Activated CD8-positive, alpha-beta T cell treated with anti-CD3 and anti-CD28 coated beads, Interleukin-2, amount 10 ng/mL, durations not matched to agents 7 days and 5 days (primary cell): ENCODE measurements around the gene GALNT15. TPM values are rescaled to one million over a fixed set of nuclear protein-coding genes. Genes with fewer than 3 reads are reported as not detected.

Source experiments
- ATAC-seq: fragments of 150-1000 bp; cut with Tn5 transposase; one replicate; pipeline ENCODE4 v1.10.0; 2021; ENCODE audit warnings: moderate library complexity
- CTCF ChIA-PET: fragments of 350-600 bp; sonication (Branson Sonifier 250); formaldehyde crosslinking; loops from one replicate; lab custom pipeline; 2021; ENCODE audit warnings: antibody characterized with exemption; lab: Charles Lee
- POLR2A ChIA-PET: fragments of 350-600 bp; sonication (Branson Sonifier 250); formaldehyde crosslinking; loops from one replicate; lab custom pipeline; 2021; ENCODE audit warnings: antibody characterized with exemption; lab: Charles Lee
- DNase-seq: peaks from one replicate; pipeline ENCODE4 v3.0.0-alpha.2; 2020
- H3K27ac Mint-ChIP-seq: one replicate; pipeline ENCODE4 v1.8.0; 2021; ENCODE audit warnings: mild to moderate bottlenecking, mixed read lengths
- H3K27me3 Mint-ChIP-seq: one replicate; pipeline ENCODE4 v1.8.0; 2021; ENCODE audit warnings: low read depth, mixed read lengths
- H3K36me3 Mint-ChIP-seq: one replicate; pipeline ENCODE4 v1.8.0; 2021; ENCODE audit warnings: low read depth, mixed read lengths
- H3K4me1 Mint-ChIP-seq: one replicate; pipeline ENCODE4 v1.8.0; 2021; ENCODE audit warnings: low read depth, mixed read lengths
- H3K4me3 Mint-ChIP-seq: one replicate; pipeline ENCODE4 v1.8.0; 2021; ENCODE audit warnings: mild to moderate bottlenecking, mixed read lengths
- H3K9me3 Mint-ChIP-seq: one replicate; pipeline ENCODE4 v1.8.0; 2022; ENCODE audit warnings: mixed read lengths; ENCODE audit not compliant: insufficient read depth
- total RNA-seq, 2 experiments: library from RNA; stranded (reverse); gene quantifications; one replicate each; pipeline ENCODE4 v1.2.3, GENCODE V29; 2021

Gene GALNT15
- total RNA-seq, 2 experiments from 2014 or later, result not detected

DNA sequence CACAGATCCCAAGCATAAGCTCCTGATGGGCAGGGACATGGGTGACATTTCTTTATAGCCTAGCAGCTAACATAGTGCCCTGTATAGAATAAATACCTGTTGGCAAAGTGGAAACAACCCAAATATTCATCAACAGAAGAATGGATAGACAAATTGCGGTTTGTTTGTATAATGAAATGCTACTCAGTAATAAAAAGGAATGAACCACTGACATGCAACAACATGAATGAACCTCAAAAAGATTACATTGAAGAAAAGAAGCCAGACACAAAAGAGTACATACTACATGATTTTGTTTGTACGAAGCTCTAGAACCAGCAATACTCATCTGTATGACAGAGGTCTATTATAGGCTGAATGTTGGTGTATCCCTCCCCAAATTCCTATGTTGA, 33.6 kb upstream of the GALNT15 start:
- Mint-ChIP-seq H3K36me3 (no peaks in the 10 kb centered on the region), H3K4me3 (no peak overlapping the region), H3K9me3 (peaks cover 5% of the 10 kb centered on the region), H3K27ac (no peak overlapping the region), H3K27me3 (no peaks in the 10 kb centered on the region), H3K4me1 (no peaks in the 10 kb centered on the region)
- POLR2A ChIA-PET, result no interaction called here
- CTCF ChIA-PET, result interaction anchor here (1.4 kb wide), 1 partner anchor 37 kb away, joined by 3 read pairs; no protein-coding TSS in a partner anchor
- DNase-seq (no peak), ATAC-seq (no peak)

DNA sequence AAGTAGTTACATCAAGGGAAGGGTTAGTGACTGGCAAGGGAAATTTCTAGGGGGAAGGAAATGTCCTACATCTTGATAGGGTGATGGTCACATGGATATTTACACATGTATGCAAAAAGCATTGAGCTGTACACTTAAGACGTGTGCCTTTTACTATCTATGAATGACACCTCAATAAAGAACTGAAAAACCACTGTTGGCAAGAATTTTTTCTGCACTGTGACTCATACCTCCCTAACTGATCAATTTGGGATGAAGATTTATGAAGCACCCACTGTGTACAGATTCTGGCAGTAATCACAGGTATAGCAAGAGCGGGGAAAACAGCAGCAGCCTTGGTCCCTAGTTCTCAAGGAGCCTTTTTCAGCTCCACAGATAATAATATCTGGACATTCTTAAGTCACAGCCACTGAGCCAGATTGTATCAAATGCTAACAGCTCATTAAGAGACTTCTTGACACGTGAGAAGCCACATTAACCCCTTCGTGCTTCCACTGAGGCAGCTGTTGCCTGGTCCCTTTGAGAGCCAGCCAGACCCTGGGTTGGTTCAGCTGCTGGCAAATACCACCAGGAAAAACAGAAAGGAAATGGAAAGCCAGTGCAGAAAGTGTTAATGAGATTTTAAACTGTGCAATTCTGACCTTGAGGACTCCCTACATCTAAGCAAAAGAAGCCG, 32.0 kb upstream of the GALNT15 start:
- Mint-ChIP-seq H3K9me3 (peaks cover 5% of the 10 kb centered on the region), H3K27me3 (no peaks in the 10 kb centered on the region), H3K36me3 (no peaks in the 10 kb centered on the region), H3K27ac (no peak overlapping the region), H3K4me3 (no peak overlapping the region), H3K4me1 (no peaks in the 10 kb centered on the region)
- ChIA-PET CTCF (no interaction called here), POLR2A (no interaction called here)
- no peak for ATAC-seq
- DNase-seq, result no peak

DNA sequence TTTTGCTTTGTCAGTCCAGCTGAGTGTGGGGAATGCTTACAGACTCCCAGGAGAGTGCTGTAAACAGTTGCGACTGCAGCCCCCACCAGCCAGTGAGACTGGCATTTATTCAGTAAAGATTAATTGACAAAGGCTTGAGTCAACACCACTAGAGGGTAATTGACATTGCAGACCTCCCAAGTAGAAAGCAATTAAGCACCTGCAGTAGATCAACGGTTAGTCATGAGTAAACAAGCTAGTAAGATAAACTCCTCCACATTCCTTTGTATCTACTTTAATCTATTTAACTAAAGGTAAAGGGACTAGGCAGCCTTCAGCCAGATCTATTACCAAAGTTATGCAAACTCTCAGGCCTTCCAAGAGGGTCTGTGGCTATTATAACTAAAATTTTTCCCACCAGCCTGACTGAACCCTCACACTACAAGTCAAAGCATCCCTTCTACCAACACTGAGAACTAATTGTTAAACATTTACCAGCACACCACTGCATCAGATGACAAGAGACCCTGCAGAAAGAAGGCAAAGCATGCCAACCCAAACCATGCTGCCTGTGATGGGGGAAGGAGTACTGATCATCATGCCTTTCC, 30.5 kb upstream of the GALNT15 start:
- ATAC-seq (no peak), DNase-seq (no peak)
- POLR2A ChIA-PET, result no interaction called here
- H3K27ac Mint-ChIP-seq, result no peak overlapping the region
- no peak overlapping the region for H3K4me3 Mint-ChIP-seq
- H3K4me1 Mint-ChIP-seq, result no peaks in the 10 kb centered on the region
- CTCF ChIA-PET, result no interaction called here
- no peaks in the 10 kb centered on the region for H3K27me3 Mint-ChIP-seq
- no peaks in the 10 kb centered on the region for H3K36me3 Mint-ChIP-seq
- peaks cover 5% of the 10 kb centered on the region for H3K9me3 Mint-ChIP-seq

DNA sequence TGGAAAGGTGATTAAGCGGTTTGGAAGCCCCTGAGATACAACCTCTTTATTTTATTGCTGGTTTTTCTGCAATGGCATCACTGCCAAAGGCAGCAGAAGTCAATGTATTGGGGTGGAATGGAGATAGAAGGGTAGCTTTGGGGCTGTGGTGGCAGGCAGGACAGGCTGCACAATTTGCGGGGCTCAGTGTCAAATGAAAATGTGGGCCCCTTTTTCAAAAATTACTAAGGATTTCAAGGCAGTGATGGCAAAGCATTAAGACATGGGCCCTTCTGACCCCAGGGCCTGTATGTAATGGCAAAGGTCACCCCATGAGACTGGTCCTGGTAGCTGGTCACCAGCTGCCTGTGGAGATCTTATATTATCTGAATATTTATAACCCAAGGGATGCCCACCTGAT, 29.3 kb upstream of the GALNT15 start:
- POLR2A ChIA-PET, result no interaction called here
- Mint-ChIP-seq H3K36me3 (no peaks in the 10 kb centered on the region), H3K27ac (no peak overlapping the region), H3K4me3 (no peak overlapping the region), H3K9me3 (peaks cover 5% of the 10 kb centered on the region), H3K4me1 (no peaks in the 10 kb centered on the region), H3K27me3 (no peaks in the 10 kb centered on the region)
- CTCF ChIA-PET, result no interaction called here
- DNase-seq (no peak), ATAC-seq (no peak)

DNA sequence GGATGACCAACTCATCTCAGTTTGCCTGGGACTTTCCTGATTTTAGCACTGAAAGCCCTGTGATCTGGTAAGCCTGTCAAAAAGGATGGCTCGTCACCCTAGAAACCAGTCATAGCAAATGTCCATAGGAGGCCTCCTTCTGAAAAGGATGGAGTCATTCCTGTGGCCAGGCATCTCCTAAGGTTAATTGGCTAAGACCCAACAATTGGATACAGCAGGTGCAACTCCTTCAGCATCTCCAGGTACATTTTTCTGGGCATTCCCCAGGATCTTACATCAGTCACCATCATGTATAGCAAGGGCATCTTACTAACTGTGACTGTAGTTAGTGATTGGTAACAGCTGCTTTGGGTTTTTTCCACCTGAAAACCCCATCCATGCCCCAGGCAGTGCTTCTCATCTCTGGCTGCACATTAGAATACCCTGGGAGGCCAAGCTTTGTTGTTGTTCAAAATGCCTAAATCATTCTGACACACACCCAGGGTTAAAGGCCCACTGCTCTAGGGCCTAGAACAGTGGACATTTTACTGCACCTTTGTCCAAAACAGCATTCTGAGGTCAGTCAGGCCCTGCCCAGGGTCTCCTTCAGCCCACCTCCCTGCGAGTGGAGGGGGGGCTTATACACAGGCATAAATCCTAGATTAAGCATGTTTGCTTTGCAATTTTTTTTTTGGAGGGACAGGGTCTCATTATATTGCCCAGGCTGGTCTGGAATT, 28.3 kb upstream of the GALNT15 start:
- no peak for ATAC-seq
- Mint-ChIP-seq H3K27ac (no peak overlapping the region), H3K4me3 (no peak overlapping the region), H3K27me3 (no peaks in the 10 kb centered on the region), H3K36me3 (no peaks in the 10 kb centered on the region), H3K9me3 (peaks cover 5% of the 10 kb centered on the region), H3K4me1 (no peaks in the 10 kb centered on the region)
- ChIA-PET CTCF (interaction anchor here (1.2 kb wide), 1 partner anchor 97 kb away, joined by 4 read pairs; no protein-coding TSS in a partner anchor), POLR2A (no interaction called here)
- no peak for DNase-seq

DNA sequence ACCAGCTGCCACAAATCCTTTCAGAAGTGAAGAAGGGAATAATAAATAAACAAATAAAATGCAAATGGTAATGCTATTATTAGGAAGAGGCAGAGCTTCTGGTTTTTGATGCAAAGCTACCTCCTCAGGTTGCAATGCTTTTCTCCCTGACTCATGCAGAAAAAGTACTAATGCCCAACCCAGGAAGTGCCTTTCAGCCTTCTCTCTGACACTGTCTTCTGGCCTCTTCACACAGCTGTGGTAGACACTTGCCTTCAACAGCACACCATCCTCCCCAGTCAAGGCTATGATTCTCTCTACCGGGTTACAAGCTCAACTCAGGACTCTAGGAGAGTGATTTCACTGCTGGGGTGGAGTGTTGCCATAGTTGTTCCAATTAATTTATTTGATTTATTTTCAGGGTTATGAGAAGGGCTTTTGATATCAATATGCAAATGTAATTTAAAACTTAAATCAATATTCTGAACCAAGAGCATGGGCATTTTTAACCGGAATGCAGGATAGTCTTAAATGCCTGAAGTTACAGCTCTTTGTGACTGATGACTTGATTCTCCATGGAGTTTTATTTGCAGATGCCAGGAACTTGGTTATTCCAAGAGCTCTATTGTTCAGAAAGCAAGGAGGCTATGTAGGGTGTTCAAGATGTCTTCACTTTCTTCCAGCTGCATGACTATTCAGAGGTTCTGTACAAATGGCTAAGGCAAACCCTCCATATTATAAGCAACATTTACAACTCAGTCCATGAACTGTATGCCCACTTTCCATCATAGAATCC, 27.1 kb upstream of the GALNT15 start:
- no peaks in the 10 kb centered on the region for H3K27me3 Mint-ChIP-seq
- CTCF ChIA-PET, result interaction anchor here (1.2 kb wide), 1 partner anchor 98 kb away, joined by 4 read pairs; no protein-coding TSS in a partner anchor
- H3K9me3 Mint-ChIP-seq, result peaks cover 5% of the 10 kb centered on the region
- no peak for ATAC-seq
- H3K4me3 Mint-ChIP-seq, result no peak overlapping the region
- H3K4me1 Mint-ChIP-seq, result no peaks in the 10 kb centered on the region
- POLR2A ChIA-PET, result no interaction called here
- DNase-seq, result no peak
- no peaks in the 10 kb centered on the region for H3K36me3 Mint-ChIP-seq
- no peak overlapping the region for H3K27ac Mint-ChIP-seq

DNA sequence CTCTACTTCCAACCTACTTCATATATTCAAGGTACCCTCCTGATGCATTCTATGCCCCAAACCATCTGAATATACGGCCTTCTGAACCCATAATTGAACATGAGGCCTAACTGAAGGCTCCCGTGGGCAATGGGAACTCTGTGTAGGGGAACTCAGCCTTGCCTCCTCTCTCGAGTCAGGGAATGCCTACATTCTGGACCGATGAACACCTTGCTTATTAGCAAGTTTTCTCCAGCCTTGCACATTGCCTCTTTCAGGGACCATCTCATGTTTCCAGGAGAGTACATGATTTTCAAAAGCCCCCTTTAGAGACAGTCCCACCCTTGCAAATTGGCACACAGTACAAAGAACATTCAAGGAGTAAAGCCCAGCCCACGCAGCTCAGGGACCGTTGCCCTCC, 26.3 kb upstream of the GALNT15 start:
- peaks cover 5% of the 10 kb centered on the region for H3K9me3 Mint-ChIP-seq
- CTCF ChIA-PET, result no interaction called here
- no peak overlapping the region for H3K4me3 Mint-ChIP-seq
- DNase-seq (no peak), ATAC-seq (no peak)
- no peaks in the 10 kb centered on the region for H3K36me3 Mint-ChIP-seq
- H3K27ac Mint-ChIP-seq, result no peak overlapping the region
- H3K27me3 Mint-ChIP-seq, result no peaks in the 10 kb centered on the region
- POLR2A ChIA-PET, result no interaction called here
- H3K4me1 Mint-ChIP-seq, result no peaks in the 10 kb centered on the region

DNA sequence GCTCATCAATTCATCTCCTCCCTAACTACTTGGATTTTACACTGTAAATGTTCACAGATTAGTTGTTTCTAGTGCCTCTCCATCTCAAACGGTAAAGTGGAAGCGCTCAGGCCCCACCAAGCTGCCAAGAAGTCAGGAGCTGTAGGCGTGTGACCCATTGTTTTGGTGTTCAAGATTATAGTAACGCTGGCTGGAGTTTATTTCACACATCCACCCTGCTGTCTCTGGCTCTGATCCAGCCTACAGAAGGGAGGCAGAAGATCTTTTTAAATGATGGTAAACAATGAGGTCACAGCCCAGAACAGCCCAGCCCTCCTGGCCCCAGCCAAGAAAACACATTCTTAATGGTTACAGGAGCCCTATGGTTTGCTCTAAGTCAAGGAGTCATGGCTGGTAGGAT, 25.7 kb upstream of the GALNT15 start:
- no peak for ATAC-seq
- no peak overlapping the region for H3K27ac Mint-ChIP-seq
- H3K4me3 Mint-ChIP-seq, result no peak overlapping the region
- no peaks in the 10 kb centered on the region for H3K27me3 Mint-ChIP-seq
- ChIA-PET CTCF (no interaction called here), POLR2A (no interaction called here)
- H3K36me3 Mint-ChIP-seq, result no peaks in the 10 kb centered on the region
- H3K9me3 Mint-ChIP-seq, result peaks cover 2% of the 10 kb centered on the region
- no peak for DNase-seq
- no peaks in the 10 kb centered on the region for H3K4me1 Mint-ChIP-seq

DNA sequence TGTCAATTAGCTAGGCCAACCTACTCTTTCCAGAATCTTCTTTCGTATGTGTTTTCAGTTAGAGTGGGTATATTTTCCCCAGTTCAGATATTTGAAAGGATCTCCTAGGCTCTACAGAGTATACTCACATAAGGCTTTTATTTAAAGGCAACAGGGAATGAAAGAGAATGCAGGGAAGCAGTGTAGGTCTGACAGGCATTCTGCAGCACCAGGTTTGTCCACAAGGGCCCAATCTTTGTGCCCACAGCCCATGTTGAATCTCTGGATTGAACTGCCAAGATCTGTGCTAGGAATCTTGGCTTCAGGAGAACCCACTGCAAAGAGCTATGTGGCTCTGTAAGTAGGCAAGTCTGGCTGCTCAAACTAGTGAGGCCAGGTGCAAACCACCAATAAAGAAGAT, 24.2 kb upstream of the GALNT15 start:
- no peak overlapping the region for H3K4me3 Mint-ChIP-seq
- ChIA-PET CTCF (interaction anchor here (0.6 kb wide), 1 partner anchor 23 kb away, joined by 3 read pairs; no protein-coding TSS in a partner anchor), POLR2A (no interaction called here)
- ATAC-seq (no peak), DNase-seq (no peak)
- no peaks in the 10 kb centered on the region for H3K4me1 Mint-ChIP-seq
- H3K27ac Mint-ChIP-seq, result no peak overlapping the region
- H3K9me3 Mint-ChIP-seq, result no peaks in the 10 kb centered on the region
- H3K27me3 Mint-ChIP-seq, result no peaks in the 10 kb centered on the region
- H3K36me3 Mint-ChIP-seq, result no peaks in the 10 kb centered on the region

DNA sequence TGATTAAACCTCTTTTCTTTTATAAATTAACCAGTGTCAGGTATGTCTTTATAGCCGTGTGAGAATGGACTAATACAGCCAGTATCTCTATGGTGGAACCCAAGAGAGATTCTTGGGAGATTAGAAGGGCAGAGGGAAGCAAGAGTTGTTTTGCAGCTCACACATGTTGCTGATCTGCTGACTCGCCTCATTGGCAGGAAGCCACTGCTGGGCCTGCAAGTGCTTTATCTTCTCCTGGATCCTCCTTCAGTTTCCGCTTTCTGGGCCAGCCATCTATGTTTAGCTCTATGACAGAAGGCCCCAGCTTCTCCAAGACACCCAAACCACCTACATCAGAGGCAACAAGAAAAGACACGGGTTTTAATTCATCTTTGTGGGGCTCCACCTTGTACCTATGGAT, 23.4 kb upstream of the GALNT15 start:
- H3K4me3 Mint-ChIP-seq, result no peak overlapping the region
- H3K27me3 Mint-ChIP-seq, result no peaks in the 10 kb centered on the region
- no peak overlapping the region for H3K27ac Mint-ChIP-seq
- CTCF ChIA-PET, result no interaction called here
- H3K9me3 Mint-ChIP-seq, result no peaks in the 10 kb centered on the region
- no peaks in the 10 kb centered on the region for H3K4me1 Mint-ChIP-seq
- no peak for ATAC-seq
- DNase-seq, result no peak
- POLR2A ChIA-PET, result no interaction called here
- no peaks in the 10 kb centered on the region for H3K36me3 Mint-ChIP-seq

DNA sequence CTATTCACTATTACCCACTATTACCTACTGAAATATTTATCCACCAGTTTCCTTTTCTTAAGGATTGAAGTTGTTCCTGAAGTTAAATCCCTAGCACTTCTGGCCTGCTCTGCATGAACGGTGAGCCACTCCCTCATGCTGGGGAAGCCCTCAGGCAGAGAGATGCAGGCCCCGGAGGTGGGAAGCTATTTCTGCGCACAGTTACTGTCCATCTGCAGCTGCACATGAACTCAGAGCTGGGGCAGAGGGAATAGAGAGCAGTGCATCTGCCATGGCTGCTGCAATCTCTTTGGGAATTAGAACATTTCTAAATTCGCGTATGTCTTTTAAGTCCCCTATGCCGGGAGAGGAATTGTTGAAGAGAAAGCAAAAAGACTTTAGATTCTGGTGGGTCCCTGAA, 6.3 kb upstream of the GALNT15 start:
- Mint-ChIP-seq H3K4me1 (no peaks in the 10 kb centered on the region), H3K27me3 (peaks cover 8% of the 10 kb centered on the region), H3K27ac (no peak overlapping the region), H3K4me3 (no peak overlapping the region), H3K36me3 (no peaks in the 10 kb centered on the region), H3K9me3 (no peaks in the 10 kb centered on the region)
- ChIA-PET POLR2A (no interaction called here), CTCF (no interaction called here)
- ATAC-seq (no peak), DNase-seq (no peak)
